SK-N-SH (cell line): ENCODE measurements around the gene ROBO1. TPM values are rescaled to one million over a fixed set of nuclear protein-coding genes. Genes with fewer than 3 reads are reported as not detected.

Source experiments
- CTCF ChIA-PET: fragments of 300-600, 350-600 bp; formaldehyde crosslinking; extraction: SDS; loops from one replicate; lab custom pipeline; 2021; lab: Yijun Ruan, JAX
- POLR2A ChIA-PET: fragments of 350-600 bp; sonication (Branson Sonifier 250); formaldehyde crosslinking; extraction: SDS; loops from one replicate; lab custom pipeline; 2020; ENCODE audit warnings: antibody characterized with exemption, inconsistent platforms; lab: Yijun Ruan, JAX
- DNase-seq: peaks from one replicate; pipeline ENCODE4 v3.0.0; 2012
- H2AFZ ChIP-seq: fragments of 200-600 bp; sonication (generic); 2 replicates; pipeline ENCODE4 v1.8.1; 2016; ENCODE audit warnings: antibody characterized with exemption, mild to moderate bottlenecking, low read depth
- H3F3A ChIP-seq: fragments of 200-600 bp; sonication (generic); replicated peaks from 2 replicates; pipeline ENCODE3; 2016; ENCODE audit warnings: antibody characterized with exemption, mild to moderate bottlenecking; ENCODE audit not compliant: insufficient read depth
- H3K27ac ChIP-seq, 2 experiments: fragments of 200-500 bp in 1 of 2; fragments of 200-600 bp in 1 of 2; sonication (Bioruptor generic) in 1 of 2; sonication (generic), shearing (Covaris generic) in 1 of 2; 2 replicates each; pipeline versions ENCODE4 v1.5.1 to v1.6.1; 2014 to 2016; ENCODE audit warnings: low read depth in 2 of 2, inconsistent platforms in 1 of 2, low read length in 1 of 2, mild to moderate bottlenecking in 1 of 2, mixed read lengths in 1 of 2
- H3K27me3 ChIP-seq: fragments of 200-600 bp; sonication (generic), shearing (Covaris generic); 2 replicates; pipeline ENCODE4 v1.6.1; 2016; ENCODE audit warnings: mixed run types; ENCODE audit not compliant: insufficient read depth
- H3K36me3 ChIP-seq, 2 experiments: fragments of 200-500 bp in 1 of 2; fragments of 200-600 bp in 1 of 2; sonication (Bioruptor generic) in 1 of 2; sonication (generic) in 1 of 2; replicated peaks in 1 of 2; 2 replicates each; pipeline versions ENCODE3 to v1.5.1; 2014 to 2016; ENCODE audit warnings: low read length in 1 of 2, mild to moderate bottlenecking in 1 of 2; ENCODE audit not compliant: insufficient read depth in 2 of 2, control insufficient read depth in 1 of 2
- H3K4me1 ChIP-seq, 2 experiments: fragments of 200-500 bp in 1 of 2; fragments of 200-600 bp in 1 of 2; sonication (Bioruptor generic) in 1 of 2; sonication (generic), shearing (Covaris generic) in 1 of 2; 2 replicates each; pipeline versions ENCODE4 v1.5.1 to v1.6.1; 2014 to 2016; ENCODE audit warnings: low read depth in 1 of 2, low read length in 1 of 2, mixed run types in 1 of 2; ENCODE audit not compliant: insufficient read depth in 2 of 2, control insufficient read depth in 1 of 2
- H3K4me2 ChIP-seq: fragments of 200-600 bp; sonication (generic), shearing (Covaris generic); 2 replicates; pipeline ENCODE4 v1.6.1; 2017; ENCODE audit warnings: mixed run types
- H3K4me3 ChIP-seq, 2 experiments: fragments of 200-500 bp in 1 of 2; fragments of 200-600 bp in 1 of 2; sonication (Bioruptor generic) in 1 of 2; sonication (generic), shearing (Covaris generic) in 1 of 2; 2 replicates each; pipeline versions ENCODE4 v1.5.1 to v1.8.1; 2014 to 2016; ENCODE audit warnings: low read depth in 2 of 2, inconsistent platforms in 1 of 2, low read length in 1 of 2, mild to moderate bottlenecking in 1 of 2, mixed read lengths in 1 of 2, moderate library complexity in 1 of 2
- H3K79me2 ChIP-seq: fragments of 200-600 bp; sonication (generic); 2 replicates; pipeline ENCODE4 v1.8.1; 2017; ENCODE audit warnings: mild to moderate bottlenecking; ENCODE audit not compliant: insufficient read depth
- H3K9ac ChIP-seq: fragments of 200-600 bp; sonication (generic); 2 replicates; pipeline ENCODE4 v1.6.1; 2017; ENCODE audit warnings: mixed run types
- H3K9me2 ChIP-seq: fragments of 200-600 bp; sonication (generic); 2 replicates; pipeline ENCODE4 v1.6.1; 2017; ENCODE audit warnings: mixed run types
- H3K9me3 ChIP-seq: fragments of 200-600 bp; sonication (generic); 2 replicates; pipeline ENCODE4 v1.6.1; 2017; ENCODE audit warnings: mixed run types, mild to moderate bottlenecking, moderate library complexity
- H4K20me1 ChIP-seq: fragments of 200-600 bp; sonication (generic); 2 replicates; pipeline ENCODE4 v1.6.1; 2017; ENCODE audit warnings: mild to moderate bottlenecking, mixed run types; ENCODE audit not compliant: insufficient read depth
- FOSL2 ChIP-seq: IDR thresholded peaks from 2 replicates; pipeline ENCODE4 v1.4.0; 2012; ENCODE audit warnings: low read depth, mild to moderate bottlenecking, moderate library complexity, borderline replicate concordance
- FOXM1 ChIP-seq: IDR thresholded peaks from 2 replicates; pipeline ENCODE4 v1.4.0; 2012; ENCODE audit warnings: low read depth, mild to moderate bottlenecking
- GABPA ChIP-seq: IDR thresholded peaks from 2 replicates; pipeline ENCODE4 v1.4.0; 2012; ENCODE audit warnings: low read depth, mild to moderate bottlenecking
- IRF3 ChIP-seq: fragments of 150-350 bp; IDR thresholded peaks from 2 replicates; pipeline ENCODE4 v1.6.1; 2016; ENCODE audit warnings: mild to moderate bottlenecking, low read depth, low read length
- JUND ChIP-seq: IDR thresholded peaks from 2 replicates; pipeline ENCODE4 v1.4.0; 2012
- MXI1 ChIP-seq: IDR thresholded peaks from 2 replicates; pipeline ENCODE4 v1.6.1; 2012; ENCODE audit warnings: mild to moderate bottlenecking, low read depth, low read length, improper control_type of control experiment
- NRF1 ChIP-seq: IDR thresholded peaks from 2 replicates; pipeline ENCODE4 v1.6.1; 2012; ENCODE audit warnings: low read depth, mild to moderate bottlenecking, low read length
- POLR2AphosphoS5 ChIP-seq: IDR thresholded peaks from 2 replicates; pipeline ENCODE4 v1.6.1; 2012; ENCODE audit warnings: low read depth, low read length
- RAD21 ChIP-seq: IDR thresholded peaks from 2 replicates; pipeline ENCODE4 v1.6.1; 2012; ENCODE audit warnings: mild to moderate bottlenecking, low read length
- RCOR1 ChIP-seq: fragments of 150-350 bp; IDR thresholded peaks from 2 replicates; pipeline ENCODE4 v1.6.1; 2017; ENCODE audit warnings: antibody characterized with exemption, low read length
- RFX5 ChIP-seq: IDR thresholded peaks from 2 replicates; pipeline ENCODE4 v1.6.1; 2012; ENCODE audit warnings: mild to moderate bottlenecking, improper control_type of control experiment, low read length
- RXRA ChIP-seq: IDR thresholded peaks from 2 replicates; pipeline ENCODE4 v1.4.0; 2012; ENCODE audit warnings: low read depth, mild to moderate bottlenecking, borderline replicate concordance
- SIN3A ChIP-seq: IDR thresholded peaks from 2 replicates; pipeline ENCODE4 v1.6.1; 2012; ENCODE audit warnings: low read depth, mild to moderate bottlenecking, low read length, moderate library complexity, borderline replicate concordance
- SMC3 ChIP-seq: IDR thresholded peaks from 2 replicates; pipeline ENCODE4 v1.6.1; 2012; ENCODE audit warnings: low read depth, low read length, improper control_type of control experiment
- TAF1 ChIP-seq: IDR thresholded peaks from 2 replicates; pipeline ENCODE4 v1.6.1; 2012; ENCODE audit warnings: low read depth, mild to moderate bottlenecking, low read length, moderate library complexity, borderline replicate concordance
- TEAD4 ChIP-seq: IDR thresholded peaks from 2 replicates; pipeline ENCODE4 v1.4.0; 2012; ENCODE audit warnings: mild to moderate bottlenecking, borderline replicate concordance; ENCODE audit not compliant: insufficient read depth
- USF1 ChIP-seq: IDR thresholded peaks from 2 replicates; pipeline ENCODE4 v1.4.0; 2012; ENCODE audit warnings: low read depth, borderline replicate concordance
- USF2 ChIP-seq: fragments of 150-350 bp; IDR thresholded peaks from 2 replicates; pipeline ENCODE4 v1.6.1; 2017; ENCODE audit warnings: antibody characterized with exemption, low read length, low read depth, borderline replicate concordance
- YY1 ChIP-seq: IDR thresholded peaks from 2 replicates; pipeline ENCODE4 v1.4.0; 2012; ENCODE audit warnings: low read depth, mild to moderate bottlenecking
- ZBTB33 ChIP-seq: IDR thresholded peaks from 2 replicates; pipeline ENCODE4 v1.4.0; 2012; ENCODE audit warnings: low read depth, borderline replicate concordance
- WGBS: methylation state at CpG from one replicate; pipeline ENCODE4 v1.1.6; 2017; ENCODE audit warnings: low lambda C conversion rate; 5-methylcytosine and 5-hydroxymethylcytosine counted together
- polyA plus RNA-seq, 3 experiments: library from polyadenylated mRNA; depleted of rRNA; stranded (reverse); fragments of >200 nt; gene quantifications; 2 replicates each; pipeline ENCODE4 v1.2.3, GENCODE V29; 2012

The ROBO1 gene
- polyA plus RNA-seq, 1 of the 3 experiments (the other 2 are of a cell fraction), result 22.7 TPM

- Histone ChIP-seq H3K27ac (no peak overlapping the region), H3K27me3 (no peaks in the 10 kb centered on the region), H3K4me1 (no peaks in the 10 kb centered on the region), H3K36me3 (no peaks in the 10 kb centered on the region), H3K9me3 (no peaks in the 10 kb centered on the region), H2AFZ (0 out of 2 replicates have a peak overlapping the region, but pooled peaks have one; percentile 14), H3K4me2 (no peak overlapping the region), H4K20me1 (no peaks in the 10 kb centered on the region), H3K79me2 (no peaks in the 10 kb centered on the region), H3F3A (no peaks in the 10 kb centered on the region), H3K9ac (no peak overlapping the region), H3K9me2 (no peaks in the 10 kb centered on the region), H3K4me3 (no peak overlapping the region)
- POLR2A ChIA-PET, result no interaction called here
- no peak for DNase-seq
- CTCF ChIA-PET, result interaction anchor here (1.3 to 1.7 kb wide), 2 partner anchors 9 to 30 kb away, joined by 4 to 9 read pairs; no protein-coding TSS in a partner anchor
- no peak for TF ChIP-seq FOSL2
- TF ChIP-seq RXRA, result no peak
- TF ChIP-seq USF1, result no peak
- TF ChIP-seq TAF1, result no peak
- no peak for TF ChIP-seq YY1
- no peak for TF ChIP-seq TEAD4
- TF ChIP-seq GABPA, result no peak
- no peak for TF ChIP-seq RAD21
- TF ChIP-seq MXI1, result no peak
- TF ChIP-seq SMC3, result no peak
- 81% methylated on average over 1 of the region's 1 CpG for WGBS
Measured at GRCh38 chr3:79392479-79392878, 375.3 kb downstream of the ROBO1 start.

- no peaks in the 10 kb centered on the region for H3K4me1 ChIP-seq
- no peak overlapping the region for H3K4me3 ChIP-seq
- no peaks in the 10 kb centered on the region for H3K9me2 ChIP-seq
- no peaks in the 10 kb centered on the region for H3K27me3 ChIP-seq
- H4K20me1 ChIP-seq, result no peaks in the 10 kb centered on the region
- H3K4me2 ChIP-seq, result no peak overlapping the region
- no peaks in the 10 kb centered on the region for H3K79me2 ChIP-seq
- ChIA-PET CTCF (no interaction called here), POLR2A (no interaction called here)
- no peaks in the 10 kb centered on the region for H3K36me3 ChIP-seq
- no peak overlapping the region for H2AFZ ChIP-seq
- H3K9me3 ChIP-seq, result no peaks in the 10 kb centered on the region
- no peak overlapping the region for H3K9ac ChIP-seq
- no peaks in the 10 kb centered on the region for H3F3A ChIP-seq
- 74% methylated on average over 2 of the region's 2 CpGs for WGBS
- DNase-seq, result no peak
- no peak for TF ChIP-seq RAD21
- TF ChIP-seq TAF1, result no peak
- TF ChIP-seq ZBTB33, result no peak
- TF ChIP-seq FOXM1, result no peak
- TF ChIP-seq IRF3, result no peak
- TF ChIP-seq POLR2AphosphoS5, result no peak
- no peak for TF ChIP-seq TEAD4
- no peak for TF ChIP-seq RCOR1
- no peak for TF ChIP-seq NRF1
- no peak for TF ChIP-seq FOSL2
- TF ChIP-seq JUND, result no peak
- no peak for TF ChIP-seq SMC3
- TF ChIP-seq USF2, result no peak
- no peak for TF ChIP-seq SIN3A
- no peak for TF ChIP-seq RFX5
- no peak for TF ChIP-seq YY1
- TF ChIP-seq, all 33 proteins: peak for 0
- H3K27ac ChIP-seq, result no peak overlapping the region
Measured at GRCh38 chr3:79390352-79390751, 377.4 kb downstream of the ROBO1 start.
